ENCODE data around the gene TCEA2.

- no peak for TF ChIP-seq POLR2A (IDR thresholded peaks at IDR 0.05; ENCODE audit: low read length)
- TF ChIP-seq GATA1 (IDR thresholded peaks at IDR 0.05; ENCODE audit: low read depth, low read length), result no peak
Observed at GRCh38 chr20:64065974-64066343, 3.0 kb downstream of the TCEA2 start.

Measured in erythroblast (primary cell).